ENCODE data around the gene CLEC4F. TPM values are rescaled to one million over a fixed set of nuclear protein-coding genes. Genes with fewer than 3 reads are reported as not detected.

Gene CLEC4F
- total and polyA plus RNA-seq, 2 of the 13 experiments (the other 11 are each of a cell fraction or from before 2014, with no cell fraction given), result 0.12 to 0.13 TPM

DNA sequence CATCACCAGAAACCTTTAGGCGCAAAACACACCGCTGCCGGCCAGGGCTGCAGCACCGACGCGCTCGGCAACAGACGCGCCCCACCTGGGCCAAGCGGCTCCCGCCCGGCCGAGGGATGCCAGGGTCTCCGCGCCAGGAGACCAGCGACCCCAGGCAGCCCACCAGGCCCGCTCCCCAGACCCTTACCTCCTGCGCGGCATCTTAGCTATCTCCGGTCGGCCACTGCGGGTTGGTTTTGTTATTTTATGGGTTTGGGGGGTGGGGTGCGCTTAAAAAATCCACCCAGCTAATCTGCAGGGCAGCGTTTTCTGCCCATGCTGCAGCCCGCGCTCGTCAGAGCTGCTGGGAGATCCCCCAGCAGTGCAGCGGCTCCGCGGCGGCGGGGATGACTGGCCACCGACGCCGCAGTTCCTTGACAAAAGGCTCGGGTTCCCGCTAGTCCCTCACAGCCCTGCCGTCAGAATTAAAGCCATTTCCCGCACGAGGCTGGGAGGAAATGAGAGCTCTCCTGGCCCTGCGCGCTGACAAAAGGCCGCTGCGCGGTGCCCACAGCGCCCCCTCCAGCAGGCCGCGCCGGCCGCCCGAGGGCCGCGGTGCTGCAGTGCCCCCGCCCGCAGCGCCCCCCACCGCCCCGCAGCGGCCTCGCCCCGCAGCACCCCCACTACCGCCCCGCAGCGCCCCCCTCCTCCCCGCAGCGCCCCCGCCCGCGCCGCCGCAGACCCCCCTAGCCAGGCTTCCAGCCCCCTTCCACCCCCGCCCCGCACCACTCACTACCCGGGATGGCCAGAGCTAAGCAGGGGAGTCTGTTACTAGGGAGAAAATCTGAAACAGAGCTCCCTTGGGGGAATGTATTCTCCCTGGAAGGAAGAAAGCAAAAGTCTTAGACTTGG lies 52.5 kb downstream of the CLEC4F start, which contains the start of gene ADD2 (continued):
- TF ChIP-seq, protein P1, sequence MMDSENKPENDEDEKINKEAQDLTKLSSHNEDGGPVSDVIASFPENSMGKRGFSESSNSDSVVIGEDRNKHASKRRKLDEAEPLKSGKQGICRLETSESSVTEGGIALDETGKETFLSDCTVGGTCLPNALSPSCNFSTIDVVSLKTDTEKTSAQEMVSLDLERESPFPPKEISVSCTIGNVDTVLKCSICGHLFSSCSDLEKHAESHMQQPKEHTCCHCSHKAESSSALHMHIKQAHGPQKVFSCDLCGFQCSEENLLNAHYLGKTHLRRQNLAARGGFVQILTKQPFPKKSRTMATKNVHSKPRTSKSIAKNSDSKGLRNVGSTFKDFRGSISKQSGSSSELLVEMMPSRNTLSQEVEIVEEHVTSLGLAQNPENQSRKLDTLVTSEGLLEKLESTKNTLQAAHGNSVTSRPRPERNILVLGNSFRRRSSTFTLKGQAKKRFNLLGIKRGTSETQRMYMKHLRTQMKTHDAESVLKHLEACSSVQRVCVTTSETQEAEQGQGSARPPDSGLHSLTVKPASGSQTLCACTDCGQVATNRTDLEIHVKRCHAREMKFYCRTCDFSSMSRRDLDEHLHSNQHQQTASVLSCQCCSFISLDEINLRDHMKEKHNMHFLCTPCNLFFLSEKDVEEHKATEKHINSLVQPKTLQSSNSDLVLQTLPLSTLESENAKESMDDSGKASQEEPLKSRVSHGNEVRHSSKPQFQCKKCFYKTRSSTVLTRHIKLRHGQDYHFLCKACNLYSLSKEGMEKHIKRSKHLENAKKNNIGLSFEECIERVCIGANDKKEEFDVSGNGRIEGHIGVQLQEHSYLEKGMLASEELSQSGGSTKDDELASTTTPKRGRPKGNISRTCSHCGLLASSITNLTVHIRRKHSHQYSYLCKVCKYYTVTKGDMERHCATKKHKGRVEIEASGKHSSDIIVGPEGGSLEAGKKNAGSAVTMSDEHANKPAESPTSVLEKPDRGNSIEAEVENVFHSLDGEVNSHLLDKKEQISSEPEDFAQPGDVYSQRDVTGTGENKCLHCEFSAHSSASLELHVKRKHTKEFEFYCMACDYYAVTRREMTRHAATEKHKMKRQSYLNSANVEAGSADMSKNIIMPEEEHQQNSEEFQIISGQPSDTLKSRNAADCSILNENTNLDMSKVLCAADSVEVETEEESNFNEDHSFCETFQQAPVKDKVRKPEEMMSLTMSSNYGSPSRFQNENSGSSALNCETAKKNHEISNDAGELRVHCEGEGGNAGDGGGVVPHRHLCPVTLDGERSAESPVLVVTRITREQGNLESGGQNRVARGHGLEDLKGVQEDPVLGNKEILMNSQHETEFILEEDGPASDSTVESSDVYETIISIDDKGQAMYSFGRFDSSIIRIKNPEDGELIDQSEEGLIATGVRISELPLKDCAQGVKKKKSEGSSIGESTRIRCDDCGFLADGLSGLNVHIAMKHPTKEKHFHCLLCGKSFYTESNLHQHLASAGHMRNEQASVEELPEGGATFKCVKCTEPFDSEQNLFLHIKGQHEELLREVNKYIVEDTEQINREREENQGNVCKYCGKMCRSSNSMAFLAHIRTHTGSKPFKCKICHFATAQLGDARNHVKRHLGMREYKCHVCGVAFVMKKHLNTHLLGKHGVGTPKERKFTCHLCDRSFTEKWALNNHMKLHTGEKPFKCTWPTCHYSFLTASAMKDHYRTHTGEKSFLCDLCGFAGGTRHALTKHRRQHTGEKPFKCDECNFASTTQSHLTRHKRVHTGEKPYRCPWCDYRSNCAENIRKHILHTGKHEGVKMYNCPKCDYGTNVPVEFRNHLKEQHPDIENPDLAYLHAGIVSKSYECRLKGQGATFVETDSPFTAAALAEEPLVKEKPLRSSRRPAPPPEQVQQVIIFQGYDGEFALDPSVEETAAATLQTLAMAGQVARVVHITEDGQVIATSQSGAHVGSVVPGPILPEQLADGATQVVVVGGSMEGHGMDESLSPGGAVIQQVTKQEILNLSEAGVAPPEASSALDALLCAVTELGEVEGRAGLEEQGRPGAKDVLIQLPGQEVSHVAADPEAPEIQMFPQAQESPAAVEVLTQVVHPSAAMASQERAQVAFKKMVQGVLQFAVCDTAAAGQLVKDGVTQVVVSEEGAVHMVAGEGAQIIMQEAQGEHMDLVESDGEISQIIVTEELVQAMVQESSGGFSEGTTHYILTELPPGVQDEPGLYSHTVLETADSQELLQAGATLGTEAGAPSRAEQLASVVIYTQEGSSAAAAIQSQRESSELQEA (CRISPR knock-in tag; IDR thresholded peaks at IDR 0.05; ENCODE audit: not compliant biosample characterization), result no peak
- TF ChIP-seq PAWR (CRISPR knock-in tag; IDR thresholded peaks at IDR 0.05; ENCODE audit: borderline replicate concordance), result no peak
- no peak for TF ChIP-seq HDAC6 (IDR thresholded peaks at IDR 0.05; ENCODE audit: low read depth, low read length)
- TF ChIP-seq RBAK (CRISPR knock-in tag; IDR thresholded peaks at IDR 0.05), result no peak
- no peak for TF ChIP-seq THYN1 (CRISPR knock-in tag; IDR thresholded peaks at IDR 0.05; ENCODE audit: borderline replicate concordance, low read depth)
- no peak for TF ChIP-seq ZNF557 (CRISPR knock-in tag; IDR thresholded peaks at IDR 0.05)
- TF ChIP-seq GATA4 (IDR thresholded peaks at IDR 0.05; ENCODE audit: borderline replicate concordance, low read depth), result no peak
- TF ChIP-seq RORA (CRISPR knock-in tag; IDR thresholded peaks at IDR 0.05), result no peak
- no peak for TF ChIP-seq FOXK2 (IDR thresholded peaks at IDR 0.05)
- no peak for TF ChIP-seq PRMT3 (CRISPR knock-in tag; IDR thresholded peaks at IDR 0.05; ENCODE audit: borderline replicate concordance, low read depth)
- TF ChIP-seq, protein P2, sequence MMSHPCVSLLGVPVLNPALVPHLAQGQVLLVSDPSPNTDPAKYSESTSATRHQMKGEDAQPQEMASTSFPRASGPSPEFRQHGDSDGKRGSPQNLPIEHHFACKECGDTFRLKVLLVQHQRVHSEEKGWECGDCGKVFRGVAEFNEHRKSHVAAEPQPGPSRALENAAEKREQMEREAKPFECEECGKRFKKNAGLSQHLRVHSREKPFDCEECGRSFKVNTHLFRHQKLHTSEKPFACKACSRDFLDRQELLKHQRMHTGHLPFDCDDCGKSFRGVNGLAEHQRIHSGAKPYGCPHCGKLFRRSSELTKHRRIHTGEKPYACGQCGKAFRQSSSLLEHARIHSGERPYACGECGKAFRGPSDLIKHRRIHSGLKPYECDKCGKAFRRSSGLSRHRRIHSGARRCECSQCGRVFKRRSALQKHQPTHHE (CRISPR knock-in tag; IDR thresholded peaks at IDR 0.05; ENCODE audit: borderline replicate concordance), result no peak
- peak; percentile 29; the same call in 1 of the 2 replicates for TF ChIP-seq GABPB1 (CRISPR knock-in tag; IDR thresholded peaks at IDR 0.05)
- no peak for TF ChIP-seq GTF3A (CRISPR knock-in tag; conservative IDR thresholded peaks at IDR 0.05)
- TF ChIP-seq ZNF207 (IDR thresholded peaks at IDR 0.05; ENCODE audit: borderline replicate concordance), result no peak
- TF ChIP-seq, protein P3, sequence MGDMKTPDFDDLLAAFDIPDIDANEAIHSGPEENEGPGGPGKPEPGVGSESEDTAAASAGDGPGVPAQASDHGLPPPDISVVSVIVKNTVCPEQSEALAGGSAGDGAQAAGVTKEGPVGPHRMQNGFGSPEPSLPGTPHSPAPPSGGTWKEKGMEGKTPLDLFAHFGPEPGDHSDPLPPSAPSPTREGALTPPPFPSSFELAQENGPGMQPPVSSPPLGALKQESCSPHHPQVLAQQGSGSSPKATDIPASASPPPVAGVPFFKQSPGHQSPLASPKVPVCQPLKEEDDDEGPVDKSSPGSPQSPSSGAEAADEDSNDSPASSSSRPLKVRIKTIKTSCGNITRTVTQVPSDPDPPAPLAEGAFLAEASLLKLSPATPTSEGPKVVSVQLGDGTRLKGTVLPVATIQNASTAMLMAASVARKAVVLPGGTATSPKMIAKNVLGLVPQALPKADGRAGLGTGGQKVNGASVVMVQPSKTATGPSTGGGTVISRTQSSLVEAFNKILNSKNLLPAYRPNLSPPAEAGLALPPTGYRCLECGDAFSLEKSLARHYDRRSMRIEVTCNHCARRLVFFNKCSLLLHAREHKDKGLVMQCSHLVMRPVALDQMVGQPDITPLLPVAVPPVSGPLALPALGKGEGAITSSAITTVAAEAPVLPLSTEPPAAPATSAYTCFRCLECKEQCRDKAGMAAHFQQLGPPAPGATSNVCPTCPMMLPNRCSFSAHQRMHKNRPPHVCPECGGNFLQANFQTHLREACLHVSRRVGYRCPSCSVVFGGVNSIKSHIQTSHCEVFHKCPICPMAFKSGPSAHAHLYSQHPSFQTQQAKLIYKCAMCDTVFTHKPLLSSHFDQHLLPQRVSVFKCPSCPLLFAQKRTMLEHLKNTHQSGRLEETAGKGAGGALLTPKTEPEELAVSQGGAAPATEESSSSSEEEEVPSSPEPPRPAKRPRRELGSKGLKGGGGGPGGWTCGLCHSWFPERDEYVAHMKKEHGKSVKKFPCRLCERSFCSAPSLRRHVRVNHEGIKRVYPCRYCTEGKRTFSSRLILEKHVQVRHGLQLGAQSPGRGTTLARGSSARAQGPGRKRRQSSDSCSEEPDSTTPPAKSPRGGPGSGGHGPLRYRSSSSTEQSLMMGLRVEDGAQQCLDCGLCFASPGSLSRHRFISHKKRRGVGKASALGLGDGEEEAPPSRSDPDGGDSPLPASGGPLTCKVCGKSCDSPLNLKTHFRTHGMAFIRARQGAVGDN (CRISPR knock-in tag; IDR thresholded peaks at IDR 0.05), result peak; percentile 60; the same call in 1 of the 2 replicates

All from HepG2 (cell line).